ENCODE results near the gene TBP.

Gene TBP

DNA sequence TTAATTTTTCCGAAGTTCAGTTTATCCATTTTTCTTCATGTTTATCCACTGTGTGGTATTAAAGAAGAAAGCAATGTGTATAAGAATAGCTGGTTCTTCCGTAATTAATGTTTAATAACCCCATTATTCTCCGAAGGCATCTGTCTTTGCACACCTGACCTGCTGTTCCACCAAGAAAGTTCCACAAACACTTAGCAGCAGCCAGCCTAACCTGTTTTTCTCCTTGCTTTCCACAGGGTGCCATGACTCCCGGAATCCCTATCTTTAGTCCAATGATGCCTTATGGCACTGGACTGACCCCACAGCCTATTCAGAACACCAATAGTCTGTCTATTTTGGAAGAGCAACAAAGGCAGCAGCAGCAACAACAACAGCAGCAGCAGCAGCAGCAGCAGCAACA lies 7.4 kb downstream of the TBP start:
- Histone ChIP-seq H3K4me2 (no peak overlapping the region), H3K9ac (no peak overlapping the region), H3K27me3 (no peaks in the 10 kb centered on the region), H4K20me1 (peaks cover 81% of the 10 kb centered on the region), H3K4me1 (0 out of 2 replicates have a peak, but pooled peaks cover 3% of the 10 kb centered on the region), H3K27ac (no peak overlapping the region), H3K9me3 (no peaks in the 10 kb centered on the region), H3K36me3 (peaks cover 97% of the 10 kb centered on the region), H3K4me3 (no peak overlapping the region)
- no peak for TF ChIP-seq Cebpa-rat (IDR thresholded peaks at IDR 0.05)

DNA sequence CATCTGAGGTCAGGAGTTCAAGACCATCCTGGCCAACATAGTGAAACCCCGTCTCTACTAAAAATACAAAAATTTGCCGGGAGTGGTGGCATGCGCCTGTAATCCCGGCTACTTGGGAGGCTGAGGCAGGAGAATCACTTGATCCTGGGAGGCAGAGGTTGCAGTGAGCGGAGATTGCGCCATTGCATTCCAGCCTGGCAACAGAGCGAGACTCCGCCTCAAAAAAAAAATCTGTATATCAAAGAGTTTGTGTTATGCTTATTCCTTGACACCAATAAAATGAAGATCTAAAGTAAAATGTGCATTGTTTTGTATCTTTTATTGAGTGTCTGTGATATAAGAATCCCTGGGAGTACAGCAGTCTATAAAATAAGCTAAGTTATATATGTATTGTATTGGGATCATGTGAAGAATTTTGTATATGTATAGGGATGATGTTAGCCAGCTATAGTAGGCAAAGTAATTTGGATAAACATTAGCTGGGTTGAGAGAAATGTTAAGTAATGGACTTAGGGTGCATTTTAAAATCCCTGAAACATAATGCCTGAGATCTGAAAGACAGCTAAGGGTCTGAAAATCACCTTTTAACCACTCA lies 10.9 kb downstream of the TBP start:
- Histone ChIP-seq H3K4me2 (no peak overlapping the region), H4K20me1 (peaks cover 51% of the 10 kb centered on the region), H3K36me3 (peaks cover 97% of the 10 kb centered on the region), H3K4me3 (no peak overlapping the region), H3K4me1 (no peaks in the 10 kb centered on the region), H3K27ac (no peak overlapping the region), H3K9me3 (no peaks in the 10 kb centered on the region), H3K27me3 (no peaks in the 10 kb centered on the region), H3K9ac (no peak overlapping the region)
- TF ChIP-seq Cebpa-rat (IDR thresholded peaks at IDR 0.05) = no peak

DNA sequence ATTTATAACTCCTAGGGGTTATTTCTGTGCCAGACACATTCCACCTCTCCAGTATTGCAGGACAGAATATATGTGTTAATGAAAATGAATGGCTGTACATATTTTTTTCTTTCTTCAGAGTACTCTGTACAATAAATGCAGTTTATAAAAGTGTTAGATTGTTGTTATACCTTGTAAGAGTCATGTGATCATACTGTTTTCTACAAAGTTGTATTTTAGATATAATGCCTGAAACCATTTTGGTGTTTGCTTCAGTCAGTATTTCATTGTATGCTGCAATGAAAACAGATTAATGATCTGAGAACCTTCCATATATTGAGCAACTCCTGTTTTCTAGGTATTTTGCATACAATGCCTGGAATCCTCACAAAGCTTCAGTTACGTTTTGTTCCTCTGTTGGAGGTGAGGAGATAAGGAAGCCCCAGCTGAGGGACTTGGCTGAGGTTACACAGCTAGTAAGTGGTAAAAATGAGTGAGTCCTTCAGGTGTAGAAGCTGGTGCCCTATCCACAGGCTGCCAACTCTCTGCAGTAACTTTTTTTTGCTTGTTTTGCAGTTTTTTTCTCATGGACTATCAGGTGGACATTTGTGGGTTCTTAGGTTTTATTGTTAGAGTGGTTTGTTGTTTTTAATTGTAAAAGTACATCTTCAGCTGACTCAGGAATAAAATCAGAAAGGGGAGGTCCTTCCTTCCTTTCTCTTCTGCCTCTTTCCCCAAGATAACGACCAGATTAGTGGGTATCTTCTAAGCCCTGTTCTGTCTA lies 18.7 kb downstream of the TBP start:
- no peak overlapping the region for H3K9ac ChIP-seq
- H3K4me2 ChIP-seq = no peak overlapping the region
- H3K4me1 ChIP-seq = no peaks in the 10 kb centered on the region
- H3K36me3 ChIP-seq = peaks cover 97% of the 10 kb centered on the region
- no peaks in the 10 kb centered on the region for H3K9me3 ChIP-seq
- peaks cover 26% of the 10 kb centered on the region for H4K20me1 ChIP-seq
- no peak overlapping the region for H3K27ac ChIP-seq
- no peak overlapping the region for H3K4me3 ChIP-seq
- no peak for TF ChIP-seq Cebpa-rat (IDR thresholded peaks at IDR 0.05)
- H3K27me3 ChIP-seq = no peaks in the 10 kb centered on the region

DNA sequence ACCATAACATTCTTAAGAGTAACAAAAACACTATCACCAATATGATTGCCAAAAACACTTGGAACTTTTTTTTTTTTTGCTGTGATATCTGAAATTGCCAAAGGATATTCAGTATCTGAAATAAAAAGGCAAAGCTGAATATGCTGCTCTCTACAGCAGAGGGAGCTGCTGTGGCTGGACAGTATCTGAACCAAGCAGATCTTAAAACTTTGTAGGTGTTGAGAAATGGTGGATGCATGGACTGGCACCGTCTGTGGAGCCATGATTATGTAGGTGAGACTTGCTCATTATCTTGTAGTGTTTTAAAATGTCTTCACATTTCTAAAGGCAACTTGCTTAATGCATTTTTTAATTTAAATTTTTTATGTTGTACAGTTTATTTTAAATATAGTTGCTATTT lies 21.1 kb downstream of the TBP start:
- H3K27ac ChIP-seq = no peak overlapping the region
- no peaks in the 10 kb centered on the region for H3K27me3 ChIP-seq
- no peak overlapping the region for H3K9ac ChIP-seq
- no peaks in the 10 kb centered on the region for H3K9me3 ChIP-seq
- peaks cover 9% of the 10 kb centered on the region for H3K4me1 ChIP-seq
- H3K4me3 ChIP-seq = no peak overlapping the region
- H4K20me1 ChIP-seq = peaks cover 26% of the 10 kb centered on the region
- TF ChIP-seq Cebpa-rat (IDR thresholded peaks at IDR 0.05) = no peak
- H3K4me2 ChIP-seq = no peak overlapping the region
- H3K36me3 ChIP-seq = peaks cover 96% of the 10 kb centered on the region

DNA sequence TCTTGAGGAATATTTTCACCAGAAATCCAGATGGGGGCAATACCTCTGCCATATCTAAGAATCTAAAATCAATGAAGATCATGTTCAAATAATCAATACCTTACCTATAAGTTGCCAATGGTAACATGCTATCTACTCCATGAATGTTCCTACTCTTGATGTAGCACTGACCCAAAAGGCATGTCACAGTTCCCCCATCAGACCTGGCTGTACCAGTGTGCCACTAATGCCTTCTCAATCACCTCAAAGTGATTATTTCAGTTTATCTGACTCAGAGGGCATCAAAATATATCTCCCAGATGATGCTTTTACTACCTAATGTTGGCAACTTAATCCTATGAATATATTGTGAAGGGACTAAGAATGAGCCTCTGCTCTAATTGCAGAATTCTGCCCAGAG lies 24.7 kb downstream of the TBP start:
- Histone ChIP-seq H3K36me3 (peaks cover 89% of the 10 kb centered on the region), H3K27me3 (no peaks in the 10 kb centered on the region), H3K9ac (no peak overlapping the region), H4K20me1 (peaks cover 41% of the 10 kb centered on the region), H3K4me1 (peaks cover 22% of the 10 kb centered on the region), H3K9me3 (no peaks in the 10 kb centered on the region), H3K4me3 (no peak overlapping the region), H3K4me2 (0 out of 2 replicates have a peak overlapping the region, but pooled peaks have one; percentile 13), H3K27ac (no peak overlapping the region)
- no peak for TF ChIP-seq Cebpa-rat (IDR thresholded peaks at IDR 0.05)

DNA sequence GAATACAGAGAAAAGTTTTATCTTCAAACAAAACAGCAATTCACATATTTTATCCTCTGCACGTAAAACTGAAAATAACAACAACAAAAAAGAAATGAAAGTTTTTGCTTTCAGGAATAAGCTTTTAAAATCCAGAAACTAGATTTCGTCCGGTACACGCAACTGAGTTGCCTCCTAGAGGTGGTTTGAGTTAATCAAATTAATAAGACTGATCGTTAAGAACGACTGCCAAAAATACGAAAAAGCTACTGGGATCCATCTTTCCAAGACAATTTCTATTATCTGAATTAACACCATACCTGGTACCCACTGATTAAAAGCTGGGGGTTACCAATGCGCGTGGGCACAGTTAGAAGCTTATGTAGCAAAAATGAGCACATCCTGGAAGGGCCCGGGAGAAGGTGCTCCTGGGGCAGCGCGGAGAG lies 29.6 kb downstream of the TBP start:
- no peak for TF ChIP-seq Cebpa-rat (IDR thresholded peaks at IDR 0.05)
- H3K27ac ChIP-seq = peak overlapping the region; percentile 99
- H3K36me3 ChIP-seq = peaks cover 43% of the 10 kb centered on the region
- peak overlapping the region; percentile 96 for H3K4me2 ChIP-seq
- H3K9me3 ChIP-seq = no peaks in the 10 kb centered on the region
- no peaks in the 10 kb centered on the region for H3K27me3 ChIP-seq
- H3K4me1 ChIP-seq = peaks cover 26% of the 10 kb centered on the region
- peak overlapping the region; percentile 98 for H3K4me3 ChIP-seq
- H3K9ac ChIP-seq = peak overlapping the region; percentile 98
- H4K20me1 ChIP-seq = peaks cover 21% of the 10 kb centered on the region

DNA sequence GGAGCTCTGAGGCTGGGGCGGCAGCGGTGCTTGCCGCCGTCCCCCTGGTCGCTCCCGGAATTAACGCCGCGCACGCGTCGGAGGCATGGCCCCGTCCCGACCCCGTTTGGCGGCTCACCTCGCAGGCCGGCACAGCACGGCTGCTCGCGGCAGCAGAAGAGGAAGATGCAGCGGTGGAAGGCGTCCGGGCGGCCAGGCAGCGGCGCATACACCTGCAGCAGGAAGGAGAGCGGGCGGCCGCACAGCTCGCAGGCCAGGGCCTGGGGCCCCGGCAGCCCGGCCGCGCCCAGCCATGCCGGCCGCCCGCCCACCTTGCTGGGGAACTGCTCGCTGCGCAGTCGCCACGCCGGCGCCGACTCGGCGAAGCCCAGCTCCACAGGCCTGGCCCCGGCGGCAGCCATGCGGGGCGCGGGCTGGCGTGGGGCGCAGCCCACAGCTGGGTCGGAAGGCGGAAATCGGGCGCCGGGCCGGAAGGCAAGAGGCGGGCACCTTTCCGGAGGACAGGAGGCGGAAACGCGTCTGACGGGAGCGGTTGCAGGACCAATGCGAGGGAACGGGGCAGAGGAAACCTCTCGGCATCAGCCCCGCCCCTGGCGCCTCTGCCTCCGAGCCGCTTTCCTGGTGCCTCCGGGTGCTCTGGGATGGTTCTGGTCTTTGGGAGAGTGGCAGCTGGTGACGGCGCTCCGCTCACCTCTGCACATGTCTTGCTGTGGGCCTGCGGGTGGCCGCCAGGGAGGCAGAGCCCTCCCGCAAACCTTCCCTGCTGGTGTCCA lies 30.2 kb downstream of the TBP start, which contains the start of gene PDCD2:
PDCD2 (minus strand) TSS at position 457 of the 773 bp plus-strand sequence; CDS start at position 401, 56 bp downstream.
- Histone ChIP-seq H3K9me3 (no peaks in the 10 kb centered on the region), H4K20me1 (peaks cover 21% of the 10 kb centered on the region), H3K27me3 (no peaks in the 10 kb centered on the region), H3K36me3 (peaks cover 37% of the 10 kb centered on the region), H3K4me2 (peak within 1 kb of the TSS; percentile 96), H3K4me1 (peaks cover 23% of the 10 kb centered on the region), H3K9ac (peak within 1 kb of the TSS; percentile 98), H3K4me3 (peak within 1 kb of the TSS; percentile 98), H3K27ac (peak within 1 kb of the TSS; percentile 99)
- TF ChIP-seq Cebpa-rat (IDR thresholded peaks at IDR 0.05) = no peak

DNA sequence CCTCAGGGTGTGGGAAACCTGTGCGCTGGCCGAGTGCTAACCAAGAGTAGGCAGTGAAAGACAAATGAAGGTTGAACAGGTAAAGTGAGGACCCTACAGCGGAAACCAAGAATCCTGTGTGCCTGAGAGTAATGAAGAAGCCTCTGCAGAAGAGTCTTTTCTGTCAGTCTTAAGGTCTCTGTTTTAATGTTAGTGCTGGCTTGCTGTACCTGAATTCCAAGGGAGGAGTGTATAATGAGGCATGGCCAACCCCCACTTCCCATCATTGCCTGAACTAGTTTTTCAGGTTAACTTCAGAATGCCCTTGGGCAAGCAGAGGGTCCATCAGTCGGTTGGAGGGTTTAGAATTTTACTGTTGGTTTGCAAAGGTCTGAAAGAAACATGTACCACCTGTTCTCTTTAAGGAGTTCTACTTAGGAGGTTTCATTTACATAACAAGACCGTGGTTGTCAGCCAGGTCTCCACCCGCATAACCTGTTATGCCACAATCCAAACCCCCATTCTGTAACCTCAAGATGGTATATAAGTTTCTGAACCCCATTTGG lies 30.9 kb downstream of the TBP start:
- peak overlapping the region; percentile 99 for H3K27ac ChIP-seq
- TF ChIP-seq Cebpa-rat (IDR thresholded peaks at IDR 0.05) = no peak
- peak overlapping the region; percentile 96 for H3K4me2 ChIP-seq
- peak overlapping the region; percentile 98 for H3K9ac ChIP-seq
- peaks cover 31% of the 10 kb centered on the region for H3K36me3 ChIP-seq
- peak overlapping the region; percentile 98 for H3K4me3 ChIP-seq
- H3K4me1 ChIP-seq = peaks cover 23% of the 10 kb centered on the region
- peaks cover 6% of the 10 kb centered on the region for H3K9me3 ChIP-seq
- peaks cover 18% of the 10 kb centered on the region for H4K20me1 ChIP-seq
- H3K27me3 ChIP-seq = no peaks in the 10 kb centered on the region

DNA sequence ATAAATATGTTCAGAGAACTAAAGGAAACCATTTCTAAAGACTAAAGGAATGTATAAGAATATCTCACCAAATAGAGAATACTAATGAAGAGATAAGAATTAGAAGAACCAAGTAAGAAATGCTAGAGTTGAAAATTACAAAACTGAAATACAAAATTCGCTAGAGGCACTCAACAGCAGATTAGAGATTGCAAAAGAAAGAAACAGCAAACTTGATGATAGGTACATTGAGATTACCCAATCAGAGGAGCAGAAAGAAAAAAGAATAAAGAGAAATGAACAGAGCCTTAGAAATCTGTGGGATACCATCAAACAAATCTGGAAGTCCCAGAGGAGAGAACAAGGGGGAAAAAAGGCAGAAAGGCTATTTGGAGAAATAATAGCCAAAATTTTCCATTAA lies 36.6 kb downstream of the TBP start:
- peaks cover 2% of the 10 kb centered on the region for H3K4me1 ChIP-seq
- peaks cover 47% of the 10 kb centered on the region for H3K9me3 ChIP-seq

More for the DNA sequence above, 36.6 kb downstream of the TBP start:
- no peaks in the 10 kb centered on the region for H4K20me1 ChIP-seq
- H3K27me3 ChIP-seq = no peaks in the 10 kb centered on the region
- no peak overlapping the region for H3K4me3 ChIP-seq
- H3K4me2 ChIP-seq = no peak overlapping the region
- no peak overlapping the region for H3K27ac ChIP-seq
- no peak overlapping the region for H3K9ac ChIP-seq
- TF ChIP-seq Cebpa-rat (IDR thresholded peaks at IDR 0.05) = no peak
- no peaks in the 10 kb centered on the region for H3K36me3 ChIP-seq

Data from BLaER1 (cell line).